Neural progenitor cell (in vitro differentiated cells): ENCODE data around the gene TCHH. TPM values are rescaled to one million over a fixed set of nuclear protein-coding genes. Genes with fewer than 3 reads are reported as not detected.

Source experiments
- DNase-seq: peaks from one replicate; pipeline ENCODE4 v3.0.0-alpha.2; 2016; ENCODE audit warnings: low spot score
- H2AFZ ChIP-seq: fragments of 200-600 bp; sonication (generic); replicated peaks from 2 replicates; pipeline ENCODE4 v1.6.1; 2016; ENCODE audit warnings: antibody characterized with exemption
- H3F3A ChIP-seq: fragments of 200-600 bp; sonication (generic); 2 replicates; pipeline ENCODE4 v1.6.1; 2016; ENCODE audit warnings: antibody characterized with exemption, low read depth
- H3K27ac ChIP-seq: fragments of 200-600 bp; sonication (generic); 2 replicates; pipeline ENCODE4 v1.5.1; 2016; ENCODE audit warnings: mild to moderate bottlenecking
- H3K27me3 ChIP-seq: fragments of 200-600 bp; sonication (generic); 2 replicates; pipeline ENCODE4 v1.6.1; 2016; ENCODE audit warnings: mild to moderate bottlenecking, moderate library complexity
- H3K36me3 ChIP-seq: fragments of 200-600 bp; sonication (generic); 2 replicates; pipeline ENCODE4 v1.5.1; 2016
- H3K4me1 ChIP-seq: fragments of 200-600 bp; sonication (generic); 2 replicates; pipeline ENCODE4 v1.6.1; 2016; ENCODE audit warnings: mixed run types
- H3K4me2 ChIP-seq: fragments of 200-600 bp; sonication (generic); 2 replicates; pipeline ENCODE4 v1.6.1; 2016
- H3K4me3 ChIP-seq: fragments of 200-600 bp; sonication (generic); 2 replicates; pipeline ENCODE4 v1.5.1; 2016
- H3K79me2 ChIP-seq: fragments of 200-600 bp; sonication (generic); 2 replicates; pipeline ENCODE4 v1.6.1; 2016; ENCODE audit warnings: low read depth
- H3K9ac ChIP-seq: fragments of 200-600 bp; sonication (generic); 2 replicates; pipeline ENCODE4 v1.6.1; 2016
- H3K9me3 ChIP-seq: fragments of 200-600 bp; sonication (generic); 2 replicates; pipeline ENCODE4 v1.5.1; 2016; ENCODE audit warnings: low read depth
- H4K20me1 ChIP-seq: fragments of 200-600 bp; sonication (generic); 2 replicates; pipeline ENCODE4 v1.6.1; 2016; ENCODE audit warnings: low read depth
- H3K27ac Mint-ChIP-seq: 3 replicates; pipeline ENCODE4 v1.8.0; 2021; ENCODE audit warnings: mixed read lengths
- H3K27me3 Mint-ChIP-seq: 2 replicates; pipeline ENCODE4 v1.8.0; 2022; ENCODE audit warnings: low read depth, mild to moderate bottlenecking, inconsistent platforms, moderate library complexity, mixed read lengths; ENCODE audit not compliant: insufficient read depth
- H3K36me3 Mint-ChIP-seq: 3 replicates; pipeline ENCODE4 v1.8.0; 2021; ENCODE audit warnings: mixed read lengths
- H3K4me1 Mint-ChIP-seq: 3 replicates; pipeline ENCODE4 v1.8.0; 2021; ENCODE audit warnings: mixed read lengths
- H3K4me3 Mint-ChIP-seq: 3 replicates; pipeline ENCODE4 v1.8.0; 2021; ENCODE audit warnings: mild to moderate bottlenecking, moderate library complexity, mixed read lengths
- H3K9me3 Mint-ChIP-seq: 3 replicates; pipeline ENCODE4 v1.8.0; 2020; ENCODE audit warnings: mixed read lengths
- EZH2 ChIP-seq: fragments of 200-600 bp; sonication (generic); IDR thresholded peaks from 2 replicates; pipeline ENCODE4 v1.6.1; 2017; ENCODE audit warnings: antibody characterized with exemption, mild to moderate bottlenecking, moderate library complexity
- EZH2phosphoT487 ChIP-seq: fragments of 200-600 bp; sonication (generic); IDR thresholded peaks from 2 replicates; pipeline ENCODE4 v1.6.1; 2017; ENCODE audit warnings: antibody characterized with exemption
- total RNA-seq: library from RNA; depleted of rRNA; stranded (reverse); fragments of >200 nt; gene quantifications from 2 replicates; pipeline ENCODE4 v1.2.3, GENCODE V29; 2015; ENCODE audit warnings: low replicate concordance
- TF ChIP-seq, protein P1 (sequence below): fragments of 200-600 bp; sonication (generic); IDR thresholded peaks from 2 replicates; pipeline ENCODE4 v1.5.1; 2017; ENCODE audit warnings: antibody characterized with exemption, mild to moderate bottlenecking

TCHH gene
- total RNA-seq, 1 donor from 2014 or later: 0.07 TPM

DNA sequence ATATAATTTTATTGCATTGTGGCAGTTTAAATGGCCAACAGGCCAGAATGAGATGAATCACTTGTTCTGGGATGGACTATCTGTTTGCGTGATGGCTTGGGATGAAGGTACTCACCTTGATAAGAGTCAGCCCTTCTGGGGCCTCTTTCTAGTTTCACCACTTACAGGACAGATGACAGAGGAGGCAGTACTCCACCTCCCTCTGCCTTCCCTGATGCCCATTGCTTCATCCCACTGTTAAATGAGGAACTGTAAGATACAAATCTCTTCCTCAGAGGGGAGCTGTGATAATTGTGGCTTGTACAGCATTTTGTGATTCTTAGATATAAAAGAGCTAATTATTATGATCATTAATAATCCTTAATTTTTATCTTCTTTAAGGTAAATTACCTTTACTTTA, 3.7 kb upstream of the TCHH start:
- TF ChIP-seq EZH2phosphoT487 (no peak), EZH2 (no peak)
- TF ChIP-seq, protein P1, sequence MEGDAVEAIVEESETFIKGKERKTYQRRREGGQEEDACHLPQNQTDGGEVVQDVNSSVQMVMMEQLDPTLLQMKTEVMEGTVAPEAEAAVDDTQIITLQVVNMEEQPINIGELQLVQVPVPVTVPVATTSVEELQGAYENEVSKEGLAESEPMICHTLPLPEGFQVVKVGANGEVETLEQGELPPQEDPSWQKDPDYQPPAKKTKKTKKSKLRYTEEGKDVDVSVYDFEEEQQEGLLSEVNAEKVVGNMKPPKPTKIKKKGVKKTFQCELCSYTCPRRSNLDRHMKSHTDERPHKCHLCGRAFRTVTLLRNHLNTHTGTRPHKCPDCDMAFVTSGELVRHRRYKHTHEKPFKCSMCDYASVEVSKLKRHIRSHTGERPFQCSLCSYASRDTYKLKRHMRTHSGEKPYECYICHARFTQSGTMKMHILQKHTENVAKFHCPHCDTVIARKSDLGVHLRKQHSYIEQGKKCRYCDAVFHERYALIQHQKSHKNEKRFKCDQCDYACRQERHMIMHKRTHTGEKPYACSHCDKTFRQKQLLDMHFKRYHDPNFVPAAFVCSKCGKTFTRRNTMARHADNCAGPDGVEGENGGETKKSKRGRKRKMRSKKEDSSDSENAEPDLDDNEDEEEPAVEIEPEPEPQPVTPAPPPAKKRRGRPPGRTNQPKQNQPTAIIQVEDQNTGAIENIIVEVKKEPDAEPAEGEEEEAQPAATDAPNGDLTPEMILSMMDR: no peak

DNA sequence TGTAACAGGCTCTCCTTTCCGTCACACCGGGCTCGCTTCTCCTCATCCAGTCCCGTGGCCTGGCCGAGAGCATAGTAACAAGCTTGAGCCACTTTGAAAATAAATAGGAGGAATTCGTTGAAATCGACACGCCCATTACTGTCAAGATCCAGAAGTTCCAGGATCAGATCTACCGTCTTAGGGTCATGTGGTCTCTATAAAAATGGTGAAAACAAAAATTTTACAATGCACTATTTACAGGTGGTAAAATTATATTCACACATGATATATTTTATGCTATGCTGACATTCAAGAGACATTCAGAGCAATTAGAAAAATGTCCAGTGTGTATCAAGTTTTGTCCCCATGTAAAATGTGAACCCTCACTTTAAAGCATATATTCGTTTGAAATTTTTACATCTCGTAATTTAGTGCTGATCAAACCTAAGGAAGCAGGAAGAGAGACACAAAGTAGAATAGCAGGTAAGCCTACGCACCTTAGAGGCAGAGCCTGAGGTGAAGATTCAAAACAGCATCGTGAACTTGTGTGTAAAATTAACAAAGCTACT, 2.3 kb downstream of the TCHH start:
- DNase-seq: no peak
- Mint-ChIP-seq H3K27me3 (peaks cover 5% of the 10 kb centered on the region), H3K36me3 (no peaks in the 10 kb centered on the region), H3K4me1 (no peaks in the 10 kb centered on the region), H3K9me3 (peaks cover 4% of the 10 kb centered on the region), H3K27ac (no peak overlapping the region), H3K4me3 (no peak overlapping the region)
- no peaks in the 10 kb centered on the region for H3K79me2 ChIP-seq
- no peak overlapping the region for H2AFZ ChIP-seq
- peaks cover 93% of the 10 kb centered on the region for H3K27me3 ChIP-seq
- no peaks in the 10 kb centered on the region for H3K36me3 ChIP-seq
- H3K27ac ChIP-seq: no peak overlapping the region
- H3K4me1 ChIP-seq: no peaks in the 10 kb centered on the region
- no peaks in the 10 kb centered on the region for H3K9me3 ChIP-seq
- H3F3A ChIP-seq: peaks cover 14% of the 10 kb centered on the region
- H3K4me3 ChIP-seq: no peak overlapping the region
- TF ChIP-seq, protein P1: no peak
- TF ChIP-seq EZH2phosphoT487 (peak; percentile 16), EZH2 (peak; percentile 18)
- H3K4me2 ChIP-seq: peak overlapping the region; percentile 61
- H3K9ac ChIP-seq: no peak overlapping the region
- no peaks in the 10 kb centered on the region for H4K20me1 ChIP-seq

More for the DNA sequence above, 3.7 kb upstream of the TCHH start:
- no peak overlapping the region for H3K9ac ChIP-seq
- H4K20me1 ChIP-seq: no peaks in the 10 kb centered on the region
- no peak overlapping the region for H3K4me3 Mint-ChIP-seq
- H3K9me3 Mint-ChIP-seq: peaks cover under 1% of the 10 kb centered on the region
- H2AFZ ChIP-seq: no peak overlapping the region
- no peaks in the 10 kb centered on the region for H3K9me3 ChIP-seq
- no peak overlapping the region for H3K4me2 ChIP-seq
- H3K36me3 ChIP-seq: no peaks in the 10 kb centered on the region
- no peaks in the 10 kb centered on the region for H3K4me1 Mint-ChIP-seq
- DNase-seq: no peak
- no peaks in the 10 kb centered on the region for H3F3A ChIP-seq
- H3K27me3 ChIP-seq: peaks cover 33% of the 10 kb centered on the region
- H3K27ac ChIP-seq: no peak overlapping the region
- peaks cover 7% of the 10 kb centered on the region for H3K27me3 Mint-ChIP-seq
- no peaks in the 10 kb centered on the region for H3K79me2 ChIP-seq
- H3K36me3 Mint-ChIP-seq: no peaks in the 10 kb centered on the region
- H3K4me1 ChIP-seq: no peaks in the 10 kb centered on the region
- H3K27ac Mint-ChIP-seq: no peak overlapping the region
- no peak overlapping the region for H3K4me3 ChIP-seq

DNA sequence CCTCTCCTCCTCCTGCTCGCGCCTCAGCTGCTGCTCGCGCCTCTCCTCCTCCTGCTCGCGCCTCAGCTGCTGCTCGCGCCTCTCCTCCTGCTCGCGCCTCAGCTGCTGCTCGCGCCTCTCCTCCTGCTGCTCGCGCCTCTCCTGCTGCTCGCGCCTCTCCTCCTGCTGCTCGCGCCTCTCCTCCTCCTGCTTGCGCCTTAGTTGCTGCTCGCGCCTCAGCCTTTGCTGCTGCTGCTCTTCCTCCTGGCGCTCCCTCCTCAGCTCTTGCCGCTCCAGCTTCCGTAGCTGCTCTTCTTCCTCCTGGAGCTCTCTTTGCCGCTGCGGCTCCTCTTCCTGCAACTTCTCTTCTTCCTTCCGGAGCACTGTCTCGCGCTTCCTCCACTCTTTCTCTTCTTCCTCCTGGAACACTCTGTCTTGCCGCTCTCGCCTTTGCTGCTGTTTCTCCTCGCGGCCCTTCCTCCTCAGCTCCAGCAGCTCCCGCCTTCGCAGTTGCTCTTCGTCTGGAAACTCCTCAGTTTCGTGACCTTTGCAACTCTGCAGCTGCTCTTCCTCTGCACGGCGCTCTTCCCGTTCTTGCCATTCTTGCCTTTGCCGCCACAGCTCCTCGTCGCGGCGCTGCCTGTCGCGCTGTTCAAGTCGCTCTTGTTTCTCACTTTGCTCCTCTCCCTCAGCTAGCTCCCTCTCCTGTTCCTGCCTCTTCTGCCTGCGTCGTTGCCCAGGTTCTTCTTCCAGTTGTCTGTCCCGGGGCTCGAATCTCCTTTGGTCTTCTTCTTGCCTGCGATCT, 3.0 kb downstream of the TCHH start:
- H3K27ac Mint-ChIP-seq: no peak overlapping the region
- no peak overlapping the region for H3K27ac ChIP-seq
- no peaks in the 10 kb centered on the region for H3K79me2 ChIP-seq
- no peaks in the 10 kb centered on the region for H3K4me1 Mint-ChIP-seq
- H3K9me3 ChIP-seq: no peaks in the 10 kb centered on the region
- H4K20me1 ChIP-seq: no peaks in the 10 kb centered on the region
- peaks cover 4% of the 10 kb centered on the region for H3K9me3 Mint-ChIP-seq
- H3K4me2 ChIP-seq: peak overlapping the region; percentile 61
- no peak overlapping the region for H3K9ac ChIP-seq
- peaks cover 99% of the 10 kb centered on the region for H3K27me3 ChIP-seq
- H3K27me3 Mint-ChIP-seq: peaks cover 6% of the 10 kb centered on the region
- H3K4me1 ChIP-seq: no peaks in the 10 kb centered on the region
- peak; percentile 48 for TF ChIP-seq EZH2phosphoT487
- TF ChIP-seq, protein P1: no peak
- peak; percentile 64 for TF ChIP-seq EZH2
- peak; percentile 5 for DNase-seq
- no peak overlapping the region for H2AFZ ChIP-seq
- no peak overlapping the region for H3K4me3 Mint-ChIP-seq
- H3K4me3 ChIP-seq: peak overlapping the region; percentile 19
- H3K36me3 ChIP-seq: no peaks in the 10 kb centered on the region
- H3F3A ChIP-seq: peaks cover 14% of the 10 kb centered on the region
- H3K36me3 Mint-ChIP-seq: no peaks in the 10 kb centered on the region
